HG02970 (cell line): ENCODE results near the gene PLTP.

Experiments
- ATAC-seq: cut with Tn5 transposase; IDR thresholded peaks from one replicate; pipeline ENCODE4 v1.9.1; 2021; ENCODE audit warnings: mild to moderate bottlenecking, moderate library complexity, moderate number of reproducible peaks; ENCODE audit not compliant: unreplicated experiment, low FRiP score

PLTP gene

GRCh38 chr20:45921337-45922189, 9.6 kb upstream of the PLTP start:
- ATAC-seq: no peak

- ATAC-seq: no peak
Observed at GRCh38 chr20:45920462-45921336, 8.7 kb upstream of the PLTP start.

- ATAC-seq: no peak
Observed at GRCh38 chr20:45919542-45920399, 7.8 kb upstream of the PLTP start.

- no peak for ATAC-seq
Observed at GRCh38 chr20:45918779-45919537, 7.0 kb upstream of the PLTP start.

- no peak for ATAC-seq
Observed at GRCh38 chr20:45918182-45918737, 6.3 kb upstream of the PLTP start.

- no peak for ATAC-seq
Observed at GRCh38 chr20:45917790-45918141, 5.8 kb upstream of the PLTP start.

GRCh38 chr20:45913116-45913515, 1.2 kb upstream of the PLTP start:
- no peak for ATAC-seq

- ATAC-seq: no peak
Observed at GRCh38 chr20:45912344-45912682, 358 bp upstream of the PLTP start.

GRCh38 chr20:45910670-45911485, 1.1 kb downstream of the PLTP start:
- ATAC-seq: peak; percentile 91

- ATAC-seq: no peak
Observed at GRCh38 chr20:45909817-45910669, 1.9 kb downstream of the PLTP start.

- ATAC-seq: no peak
Observed at GRCh38 chr20:45909336-45909808, 2.6 kb downstream of the PLTP start.

- no peak for ATAC-seq
Observed at GRCh38 chr20:45908084-45908483, 3.9 kb downstream of the PLTP start.

- ATAC-seq: no peak
Observed at GRCh38 chr20:45907219-45907948, 4.6 kb downstream of the PLTP start.

- ATAC-seq: no peak
Observed at GRCh38 chr20:45905505-45906079, 6.4 kb downstream of the PLTP start.

- no peak for ATAC-seq
Observed at GRCh38 chr20:45904583-45905504, 7.1 kb downstream of the PLTP start.

- no peak for ATAC-seq
Observed at GRCh38 chr20:45902199-45902701, 9.7 kb downstream of the PLTP start.
